Psoas muscle (tissue), 8 donors: Measurements from ENCODE around the gene NAIF1. TPM values are rescaled to one million over a fixed set of nuclear protein-coding genes. Genes with fewer than 3 reads are reported as not detected.
A peak's percentile ranks its signal among the peaks of the same experiment; 100 is the strongest.
"Not testable (repeated sequence)": the region's sequence is repeated elsewhere in the genome, so short reads cannot be mapped to it uniquely, and the experiment has no call there.

ENCODE experiments used
- ATAC-seq, 4 donors: fragments of 200-7000 bp; cut with Tn5 transposase; one replicate each; pipeline ENCODE4 v1.9.1; 2020; ENCODE audit warnings: moderate library complexity in 3 of 4, mild to moderate bottlenecking in 2 of 4
- DNase-seq, 2 donors: peaks; one replicate each; pipeline ENCODE4 v3.0.0-alpha.2; 2020
- H3K27ac ChIP-seq: fragments of 200-600 bp; one replicate; pipeline ENCODE4 v1.8.0; 2022
- H3K27me3 ChIP-seq, 3 donors: fragments of 200-600 bp in 1 of 3; one replicate each; pipeline versions ENCODE4 v1.6.1 to v1.8.0; 2013 to 2022; ENCODE audit warnings: low read length in 2 of 3, mild to moderate bottlenecking in 2 of 3, moderate library complexity in 1 of 3; ENCODE audit not compliant: insufficient read depth in 3 of 3
- H3K36me3 ChIP-seq, 2 donors: fragments of 200-600 bp in 1 of 2; one replicate each; pipeline versions ENCODE4 v1.6.1 to v1.8.0; 2013 to 2022; ENCODE audit warnings: low read depth in 1 of 2, mild to moderate bottlenecking in 1 of 2, moderate library complexity in 1 of 2; ENCODE audit not compliant: insufficient read depth in 1 of 2
- H3K4me1 ChIP-seq: fragments of 200-600 bp; one replicate; pipeline ENCODE4 v1.8.0; 2022
- H3K4me3 ChIP-seq: fragments of 200-600 bp; one replicate; pipeline ENCODE4 v1.8.0; 2022; ENCODE audit warnings: mild to moderate bottlenecking
- H3K9me3 ChIP-seq: fragments of 200-600 bp; one replicate; pipeline ENCODE4 v1.8.0; 2022
- CTCF ChIP-seq: fragments of 200-600 bp; IDR thresholded peaks from one replicate; pipeline ENCODE4 v1.8.0; 2022; ENCODE audit warnings: antibody characterized with exemption
- WGBS, 3 donors: extraction: QIAGEN DNeasy Blood & Tissue Kit; methylation state at CpG; one replicate each; pipeline versions ENCODE4 v1.1.6 to v1.1.7; 2013; 5-methylcytosine and 5-hydroxymethylcytosine counted together
- intact Hi-C, 2 donors: fragments of 100-400 bp; cut with DNase I; formaldehyde crosslinking; loops; one replicate each; pipeline versions ENCODE4 v1.11.0 to v1.14.2; 2022
- polyA plus RNA-seq, 3 donors: library from polyadenylated mRNA; stranded (reverse); fragments of 200-250 nt; gene quantifications; one replicate each; pipeline ENCODE4 v1.2.3, GENCODE V29; 2013
- total RNA-seq, 4 donors: library from RNA; stranded (reverse); fragmentation: NEBNext Ultra II Directional in 2 of 4; extraction: Animal tissue kit (Norgen Biotek cat#: 25700) in 2 of 4; gene quantifications; one replicate each; pipeline versions ENCODE4 v1.2.1 to v1.2.4, GENCODE V29; 2021 to 2023
- donor health status: healthy with polysubstance abuse.
- donor health status: DM: no; HTN: no; CAD: no; lungs with moderate emphysema.
- donor health status: Bipolar disorder and iron deficiency.
- donor health status: healthy.
- donor health status: DM: yes; HTN: yes; CAD: no.
- donor health status: DM: no; HTN: no; CAD: no.
- donor health status: DM: no; HTN: no; CAD: no.
- donor health status: DM: yes; HTN: yes; CAD: no.

The NAIF1 gene
- total and polyA plus RNA-seq, 7 donors, result 4.2 to 8.7 (median 6.3) TPM

- H3K9me3 ChIP-seq, result no peaks in the 10 kb centered on the region
- H3K27ac ChIP-seq, result peak overlapping the region; percentile 64
- H3K36me3 ChIP-seq, result no peaks in the 10 kb centered on the region
- intact Hi-C loops, result no loop called here
- ATAC-seq (no peak), DNase-seq (no peak)
- no peak overlapping the region for H3K4me3 ChIP-seq
- no peaks in the 10 kb centered on the region for H3K27me3 ChIP-seq
- WGBS, 3 donors, result 82 to 86% (median 84%) methylated on average over 7 of the region's 7 CpGs
- TF ChIP-seq CTCF, result no peak
- peaks cover 43% of the 10 kb centered on the region for H3K4me1 ChIP-seq
Observed at GRCh38 chr9:128073253-128073886, 6.2 kb upstream of the NAIF1 start.

GRCh38 chr9:128072144-128073021 is 5.3 kb upstream of the NAIF1 start:
- ATAC-seq (no peak), DNase-seq (peak; percentile 69 to 75)
- no peak for TF ChIP-seq CTCF
- Histone ChIP-seq H3K27me3 (no peaks in the 10 kb centered on the region), H3K36me3 (no peaks in the 10 kb centered on the region), H3K4me1 (peaks cover 36% of the 10 kb centered on the region), H3K4me3 (peak overlapping the region; percentile 29), H3K9me3 (no peaks in the 10 kb centered on the region), H3K27ac (peak overlapping the region; percentile 64)
- 25 to 28% (median 26%) methylated on average over 5 of the region's 5 CpGs for WGBS, 3 donors
- intact Hi-C loops, result no loop called here

GRCh38 chr9:128071475-128071874 is 4.4 kb upstream of the NAIF1 start:
- H3K27me3 ChIP-seq, H3K9me3 ChIP-seq, intact Hi-C loops, DNase-seq, ATAC-seq, H3K4me3 ChIP-seq, H3K36me3 ChIP-seq: not testable (repeated sequence)
- Histone ChIP-seq H3K27ac (peak overlapping the region; percentile 64), H3K4me1 (peaks cover 37% of the 10 kb centered on the region)
- 91 to 94% (median 93%) methylated on average over 11 to 12 of the region's 12 CpGs for WGBS, 3 donors

GRCh38 chr9:128070874-128071273 is 3.8 kb upstream of the NAIF1 start:
- H3K9me3 ChIP-seq, result no peaks in the 10 kb centered on the region
- H3K27me3 ChIP-seq, result no peaks in the 10 kb centered on the region
- H3K36me3 ChIP-seq, result no peaks in the 10 kb centered on the region
- ATAC-seq (no peak), DNase-seq (no peak)
- WGBS, 3 donors, result 53 to 76% (median 70%) methylated on average over 7 of the region's 7 CpGs
- no peak overlapping the region for H3K27ac ChIP-seq
- TF ChIP-seq CTCF, result no peak
- peaks cover 43% of the 10 kb centered on the region for H3K4me1 ChIP-seq
- H3K4me3 ChIP-seq, result no peak overlapping the region
- intact Hi-C loops, result no loop called here
